NCI-H510A treated with DMSO at 0.1 percent for 48 hours (cell line): Measurements from ENCODE around the gene PCMTD2.
"Not testable (repeated sequence)": the region's sequence is repeated elsewhere in the genome, so short reads cannot be mapped to it uniquely, and the experiment has no call there.

Experiments used
- DNase-seq: peaks from one replicate; lab custom pipeline; 2025; lab: John Stamatoyannopoulos, UW

The PCMTD2 gene

DNA sequence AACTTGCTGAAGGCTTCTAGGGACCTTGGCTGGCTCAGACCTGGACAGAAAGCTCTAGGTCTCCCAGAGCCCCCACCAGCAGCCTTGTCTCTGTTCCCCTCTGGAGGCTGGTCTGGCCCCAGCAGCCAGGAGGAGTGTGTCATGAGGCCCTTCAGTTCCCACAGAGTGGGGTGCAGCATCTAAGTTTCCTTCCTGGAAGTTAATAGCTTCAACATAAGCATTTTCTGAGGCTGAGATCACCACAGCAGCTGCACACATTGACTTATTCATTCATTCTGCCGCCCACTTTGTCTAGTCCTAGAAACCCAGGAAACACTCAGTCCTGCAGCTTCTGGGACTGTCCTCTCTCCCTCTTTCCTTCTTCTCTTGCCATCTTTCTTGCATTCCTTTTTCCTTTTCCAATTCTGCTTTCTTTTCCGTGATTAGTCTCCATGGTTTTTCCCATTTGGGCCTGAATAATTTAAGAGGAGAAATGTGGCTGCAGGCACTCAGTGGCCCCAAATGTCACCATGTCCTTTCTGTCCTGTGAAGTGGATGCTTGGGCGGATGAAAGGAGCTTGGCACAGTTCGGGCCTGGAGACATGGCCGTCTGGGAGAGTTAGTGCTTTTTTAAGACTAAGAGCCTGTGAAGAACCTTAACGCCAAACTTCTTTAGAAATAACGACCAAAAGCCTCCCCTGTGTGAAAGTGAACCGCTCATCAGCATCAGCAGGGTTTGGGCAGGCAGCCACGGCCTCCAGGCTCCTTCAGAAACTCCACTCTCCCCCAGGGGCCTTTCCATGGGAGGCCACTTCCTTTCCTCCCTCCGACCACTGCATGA is 31.0 kb upstream of the PCMTD2 start:
- DNase-seq, result no peak

DNA sequence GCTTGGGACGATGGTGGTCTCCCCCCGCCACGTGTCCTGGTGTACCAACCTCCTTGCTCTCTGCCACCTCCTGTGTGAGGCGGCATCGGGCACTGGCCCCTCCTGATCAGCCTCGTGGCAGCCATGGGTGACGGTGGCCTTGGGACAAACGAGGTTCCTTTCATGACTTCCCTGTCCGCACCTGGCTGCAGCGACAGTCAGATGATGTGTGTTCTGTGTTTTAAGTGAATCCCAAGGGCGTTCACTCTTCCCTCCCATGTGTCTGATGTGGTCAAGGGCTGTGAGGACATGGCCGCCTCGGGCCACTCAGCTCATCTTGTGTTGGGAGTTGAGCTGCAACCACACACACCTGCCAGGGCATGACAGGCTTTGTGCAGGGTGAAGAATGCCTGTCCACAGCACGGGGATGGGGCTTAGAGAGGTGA is 30.4 kb upstream of the PCMTD2 start:
- no peak for DNase-seq

DNA sequence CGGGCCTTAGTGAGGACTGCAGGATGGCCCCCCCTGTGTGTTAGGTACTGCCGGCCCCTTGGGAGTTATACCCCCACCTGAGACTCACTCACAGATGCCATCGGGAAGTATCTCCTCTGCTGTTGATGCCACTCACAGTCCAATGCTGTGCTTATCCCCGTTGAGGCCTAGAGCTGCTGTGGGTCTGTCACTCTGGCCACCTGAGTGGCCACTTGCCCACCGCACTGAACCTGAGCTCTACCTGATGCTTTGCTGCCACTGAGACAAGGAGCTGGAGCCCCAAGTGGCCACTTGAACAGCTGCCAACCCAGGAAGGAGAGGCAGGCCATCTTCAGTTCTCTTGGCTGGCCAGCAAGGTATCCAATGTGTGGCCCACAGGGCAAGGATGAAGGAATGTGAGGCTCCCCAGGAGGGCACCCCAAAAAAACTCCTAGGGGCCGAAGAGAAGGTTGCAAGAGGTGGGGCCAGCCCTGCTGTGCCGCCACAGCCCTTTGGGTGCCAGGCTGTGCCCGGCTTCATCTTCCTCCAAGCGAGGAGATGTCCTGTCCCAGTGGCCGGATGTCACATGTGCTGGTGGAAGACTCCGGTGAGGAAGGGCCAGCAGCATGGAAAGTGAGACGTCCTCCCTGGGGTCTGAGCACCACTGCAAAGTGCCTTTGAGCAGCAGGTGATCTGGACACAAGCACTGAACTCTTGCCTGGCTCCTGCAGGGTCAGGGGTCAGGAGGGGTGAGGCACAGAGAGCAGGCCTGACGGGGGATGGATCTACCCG is 29.5 kb upstream of the PCMTD2 start:
- DNase-seq, result no peak

DNA sequence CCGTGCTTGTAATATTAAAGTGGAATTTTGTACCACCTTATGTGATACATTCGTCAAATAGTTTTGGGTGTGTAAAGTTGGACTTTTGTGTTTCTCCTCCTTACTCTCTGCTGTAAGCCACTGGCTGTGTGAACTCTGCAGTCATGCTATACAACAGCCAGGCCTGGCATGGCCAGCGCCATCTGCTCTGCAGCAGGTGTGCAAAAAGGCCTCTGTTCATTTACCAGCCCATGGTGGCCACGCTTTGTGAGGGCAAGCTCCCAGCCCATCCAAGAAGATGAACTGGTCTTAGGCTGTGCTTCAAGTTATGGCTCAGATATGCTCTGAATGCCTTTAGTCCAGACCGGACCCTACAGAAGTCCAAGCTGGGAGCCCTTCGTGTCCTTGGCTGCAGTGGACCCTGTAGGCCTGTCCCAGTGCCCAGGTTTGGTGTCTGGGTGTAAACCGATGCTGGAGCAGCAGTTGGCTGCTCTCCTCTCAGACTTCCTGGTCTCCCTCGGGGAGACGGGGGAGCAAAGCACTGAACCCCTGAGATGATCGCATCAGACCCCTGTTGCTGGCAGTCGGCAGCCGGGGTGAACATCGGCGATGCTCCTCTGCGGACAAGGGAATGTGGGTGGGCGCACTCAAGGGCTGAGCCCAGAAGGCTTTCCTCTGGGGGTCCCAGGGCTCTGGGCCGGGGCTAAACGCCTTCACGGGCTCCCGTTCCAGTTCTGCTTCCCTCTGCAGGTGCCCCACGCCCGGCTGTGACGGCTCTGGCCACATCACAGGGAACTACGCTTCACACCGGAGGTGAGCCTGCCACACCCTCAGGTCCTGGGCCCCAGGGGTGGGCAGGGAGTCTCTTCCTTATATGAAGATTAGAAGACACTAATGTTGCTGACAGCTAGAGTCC is 28.6 kb upstream of the PCMTD2 start:
- DNase-seq, result no peak

DNA sequence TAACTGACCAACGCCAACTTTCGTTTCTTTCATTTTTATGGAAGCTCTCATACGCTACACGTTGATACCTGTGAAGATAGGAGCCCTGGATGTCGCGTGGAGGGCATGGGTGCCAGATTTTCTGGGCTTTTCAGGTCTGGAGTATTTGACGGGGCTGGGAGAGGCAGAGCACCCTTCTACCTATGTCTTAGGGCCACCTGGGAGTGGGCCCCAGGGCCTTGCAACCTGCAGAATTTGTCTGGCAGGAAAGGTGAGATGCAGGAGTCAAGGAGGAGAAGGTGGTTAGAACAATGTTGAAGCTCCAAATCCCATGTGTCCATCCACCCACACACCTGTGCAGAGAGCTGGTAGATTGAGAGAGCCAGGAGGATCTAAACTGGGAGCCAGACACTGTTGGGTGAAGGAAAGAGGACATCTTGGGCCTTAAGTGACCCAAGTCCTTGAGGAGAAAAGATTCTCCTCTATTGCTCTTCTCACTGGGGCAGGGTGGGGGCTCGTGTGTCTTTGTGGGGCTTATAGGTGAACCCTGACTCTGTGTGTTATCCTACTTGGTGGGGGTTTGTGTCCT is 27.4 kb upstream of the PCMTD2 start:
- no peak for DNase-seq

DNA sequence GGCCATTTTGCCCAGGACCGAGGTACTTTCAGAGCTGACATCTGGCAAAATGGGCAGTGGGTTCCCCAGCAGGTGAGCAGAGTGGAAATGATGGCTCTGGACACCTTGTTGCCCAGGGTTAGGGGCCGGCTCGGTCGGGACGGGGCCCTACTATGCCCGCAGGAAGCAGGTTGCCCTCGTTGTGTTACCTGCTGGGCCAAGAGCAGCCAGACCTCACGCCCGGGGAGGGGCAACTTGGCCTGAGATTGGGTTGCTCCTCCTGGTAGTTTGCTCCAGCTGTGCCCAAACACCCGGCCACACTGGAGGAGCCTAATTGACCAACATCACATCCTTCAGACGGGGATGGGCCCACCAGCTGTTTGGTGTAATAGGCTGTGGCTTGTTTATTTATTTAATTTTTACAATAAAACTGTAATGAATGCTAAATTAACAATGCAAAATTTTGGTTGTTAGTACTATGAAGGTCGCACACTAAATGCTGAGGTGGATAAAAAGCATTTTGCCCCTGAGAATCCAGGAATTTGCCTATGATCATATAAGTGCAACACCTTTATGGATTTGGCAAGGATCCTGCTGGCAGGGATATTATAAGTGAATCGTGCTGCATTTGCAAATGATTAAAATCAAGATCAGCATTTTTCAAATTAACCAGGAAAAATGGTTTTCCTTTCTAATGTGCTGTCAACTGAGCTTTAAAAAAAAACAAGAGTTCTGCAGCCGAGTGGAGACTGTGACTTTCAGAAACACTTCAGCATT is 26.6 kb upstream of the PCMTD2 start:
- no peak for DNase-seq

DNA sequence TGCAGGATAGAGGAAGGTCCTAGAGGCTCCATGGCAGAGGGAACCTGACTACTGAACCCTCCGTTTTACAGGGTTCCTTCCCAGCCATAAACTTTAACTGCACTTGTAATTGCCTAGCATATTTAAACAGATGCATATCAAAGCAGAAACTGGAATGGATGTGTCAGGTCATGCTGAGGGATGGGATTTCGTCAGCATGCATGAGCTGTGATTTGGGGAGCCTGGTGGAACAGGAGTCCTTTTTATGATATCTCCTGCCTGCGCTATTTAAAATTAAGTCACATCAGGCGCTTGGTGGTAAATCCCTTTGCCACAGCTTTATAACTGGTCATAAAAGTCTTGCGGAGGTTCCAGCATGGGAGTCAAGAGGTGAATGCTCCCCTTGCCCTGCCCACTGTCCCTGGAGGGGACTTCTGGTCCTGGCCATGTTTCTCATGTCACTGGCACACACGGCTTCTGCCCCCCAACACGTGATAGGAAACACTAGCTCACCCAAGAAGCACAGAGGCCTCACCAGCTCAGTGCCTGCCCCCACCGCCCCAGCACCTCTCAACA is 26.0 kb upstream of the PCMTD2 start:
- no peak for DNase-seq

DNA sequence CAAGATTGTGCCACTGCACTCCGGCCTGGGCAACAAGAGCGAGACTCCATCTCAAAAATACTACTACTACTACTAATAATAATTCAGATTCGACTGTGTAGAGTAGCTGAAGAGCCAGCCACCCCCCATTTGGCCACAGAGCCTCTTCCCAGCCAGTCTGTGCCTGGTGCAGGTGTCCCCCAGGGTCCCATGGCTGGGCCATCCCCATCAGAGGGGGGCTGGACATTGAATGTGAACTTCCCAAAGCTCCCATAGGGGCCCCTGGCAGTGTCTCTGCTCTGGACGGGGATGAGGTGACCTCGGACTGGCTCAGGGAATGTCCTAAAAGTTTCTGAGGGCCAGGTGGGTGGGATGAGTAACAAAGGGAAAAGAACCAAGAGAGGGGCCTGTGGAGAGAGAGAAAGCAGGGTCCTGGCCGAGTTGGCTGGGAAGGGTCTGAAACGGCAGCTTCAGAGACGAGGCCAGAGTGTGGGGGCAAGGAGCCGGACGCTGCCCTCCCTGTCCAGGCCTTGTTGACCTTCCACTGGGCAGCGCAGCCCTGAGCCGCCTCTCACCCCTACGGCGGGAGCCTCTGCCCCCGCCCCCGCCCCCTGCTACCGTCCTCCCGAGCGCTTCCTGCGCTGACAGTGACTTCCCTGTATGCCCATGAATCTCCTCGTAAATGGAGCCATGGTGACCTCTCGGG is 24.9 kb upstream of the PCMTD2 start:
- DNase-seq, result no peak

DNA sequence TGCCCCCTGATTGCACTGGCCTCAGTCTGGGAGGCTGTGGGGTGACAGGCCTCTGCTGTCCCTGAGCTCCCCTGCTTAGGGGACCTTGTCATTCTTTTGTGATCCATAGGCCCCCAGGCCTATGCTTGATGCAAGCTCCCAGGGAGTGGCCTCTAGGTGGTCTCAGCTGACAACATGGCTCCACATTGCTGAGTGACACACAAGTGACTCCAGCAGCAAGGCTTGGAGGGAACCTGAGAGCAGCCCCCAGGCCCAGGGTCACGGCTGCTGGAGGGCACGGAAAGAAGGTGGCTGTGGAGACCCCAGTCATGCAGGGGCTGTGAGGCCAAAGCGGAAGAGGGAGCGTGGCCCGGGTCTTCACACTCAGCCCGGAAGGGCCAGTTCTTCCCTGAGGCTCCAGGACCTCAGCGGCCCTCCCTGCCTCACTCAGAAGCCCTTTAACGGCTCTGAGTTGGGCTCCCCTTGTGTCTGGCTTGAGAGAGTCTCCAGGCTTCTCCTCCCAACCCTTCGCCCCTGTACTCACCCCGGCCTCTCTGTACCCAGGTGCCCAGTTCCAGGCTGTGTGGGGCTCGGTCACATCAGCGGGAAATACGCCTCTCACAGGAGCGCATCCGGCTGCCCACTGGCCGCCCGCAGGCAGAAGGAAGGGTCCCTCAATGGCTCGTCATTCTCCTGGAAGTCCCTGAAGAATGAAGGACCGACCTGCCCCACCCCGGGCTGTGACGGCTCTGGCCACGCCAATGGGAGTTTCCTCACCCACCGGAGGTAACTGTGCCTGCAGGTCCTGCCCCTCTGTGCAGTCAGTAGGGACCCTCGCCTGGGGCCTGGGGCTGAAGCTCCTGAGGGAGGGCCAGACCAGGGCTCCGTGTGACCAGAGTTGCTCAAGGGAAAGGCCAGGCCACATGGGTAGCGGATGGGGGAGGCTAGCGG is 23.7 kb upstream of the PCMTD2 start:
- DNase-seq, result no peak

DNA sequence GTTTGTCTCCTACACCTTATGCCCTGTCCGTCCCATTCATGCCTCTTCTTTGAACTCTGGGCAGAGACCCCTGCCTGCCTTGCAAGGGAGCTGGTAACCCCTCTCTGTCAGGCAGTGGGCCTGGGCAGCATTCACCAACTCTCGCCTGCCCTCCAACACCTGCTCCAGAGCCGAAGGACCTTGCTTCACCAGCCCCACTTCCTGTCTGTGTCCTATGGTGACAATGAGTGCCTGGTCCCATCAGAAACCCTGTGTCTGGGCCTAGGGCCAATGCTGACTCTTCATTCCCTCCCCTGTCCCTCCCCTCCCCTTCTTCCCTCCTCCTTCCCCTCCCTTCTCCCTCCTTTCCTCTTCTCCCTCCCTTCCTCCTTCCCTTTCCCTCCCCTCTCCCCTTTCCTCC is 22.8 kb upstream of the PCMTD2 start:
- DNase-seq, result peak; percentile 42

DNA sequence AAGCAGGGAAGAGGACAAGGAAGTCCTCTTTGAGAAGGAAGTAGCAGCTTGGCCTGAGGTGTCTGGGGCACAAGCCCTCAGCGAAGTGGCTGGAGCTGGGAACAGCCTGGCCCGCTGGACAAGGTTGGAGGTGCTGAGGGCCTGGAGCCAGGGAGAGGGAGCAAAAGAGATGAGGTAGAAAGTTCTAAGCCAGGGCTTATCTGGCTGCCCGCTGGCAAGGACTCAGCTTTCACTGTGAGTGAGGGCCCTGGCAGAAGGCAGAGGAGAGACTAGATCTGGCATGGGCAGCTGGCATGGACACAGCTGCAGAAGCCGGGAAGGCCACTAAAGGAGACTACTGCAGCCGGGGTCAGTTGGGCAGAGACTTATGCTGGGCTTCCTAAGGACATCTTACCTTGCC is 21.8 kb upstream of the PCMTD2 start:
- no peak for DNase-seq

DNA sequence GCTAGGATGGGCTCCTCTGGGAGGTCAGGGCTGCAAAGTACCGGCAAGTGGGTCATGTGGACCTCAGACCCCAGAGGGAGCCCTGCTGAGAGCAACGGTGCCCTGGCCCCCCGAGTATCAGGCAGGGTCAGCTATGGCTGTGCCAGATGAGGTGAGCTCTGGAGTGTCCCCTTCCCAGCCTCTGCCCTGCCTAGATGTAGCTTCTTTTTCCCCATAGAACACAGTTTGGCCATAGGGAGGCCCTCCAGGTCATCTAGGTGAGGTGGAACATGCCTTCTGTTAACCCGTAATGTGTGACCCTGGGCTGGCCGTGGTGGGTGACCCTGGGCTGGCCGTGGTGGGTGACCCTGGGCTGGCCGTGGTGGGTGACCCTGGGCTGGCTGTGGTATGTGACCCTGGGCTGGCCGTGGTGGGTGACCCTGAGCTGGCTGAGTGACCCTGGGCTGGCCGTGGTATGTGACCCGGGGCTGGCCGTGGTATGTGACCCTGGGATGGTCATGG is 21.2 kb upstream of the PCMTD2 start:
- DNase-seq, result no peak

DNA sequence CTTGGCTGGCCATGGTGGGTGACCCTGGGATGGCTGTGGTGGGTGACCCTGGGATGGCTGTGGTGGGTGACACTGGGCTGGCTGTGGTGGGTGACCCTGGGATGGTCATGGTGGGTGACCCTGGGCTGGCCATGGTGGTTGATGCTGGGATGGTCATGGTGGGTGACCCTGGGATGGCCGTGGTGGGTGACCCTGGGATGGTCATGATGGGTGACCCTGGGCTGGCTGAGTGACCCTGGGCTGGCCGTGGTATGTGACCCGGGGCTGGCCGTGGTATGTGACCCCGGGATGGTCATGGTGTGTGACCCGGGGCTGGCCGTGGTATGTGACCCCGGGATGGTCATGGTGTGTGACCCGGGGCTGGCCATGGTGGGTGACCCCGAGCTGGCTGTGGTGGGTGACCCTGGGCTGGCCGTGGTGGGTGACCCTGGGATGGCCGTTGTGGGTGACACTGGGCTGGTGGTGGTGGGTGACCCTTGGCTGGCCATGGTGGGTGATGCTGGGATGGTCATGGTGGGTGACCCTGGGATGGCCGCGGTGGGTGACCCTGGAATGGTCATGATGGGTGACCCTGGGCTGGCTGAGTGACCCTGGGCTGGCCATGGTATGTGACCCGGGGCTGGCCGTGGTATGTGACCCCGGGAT is 20.5 kb upstream of the PCMTD2 start:
- not testable (repeated sequence) for DNase-seq

DNA sequence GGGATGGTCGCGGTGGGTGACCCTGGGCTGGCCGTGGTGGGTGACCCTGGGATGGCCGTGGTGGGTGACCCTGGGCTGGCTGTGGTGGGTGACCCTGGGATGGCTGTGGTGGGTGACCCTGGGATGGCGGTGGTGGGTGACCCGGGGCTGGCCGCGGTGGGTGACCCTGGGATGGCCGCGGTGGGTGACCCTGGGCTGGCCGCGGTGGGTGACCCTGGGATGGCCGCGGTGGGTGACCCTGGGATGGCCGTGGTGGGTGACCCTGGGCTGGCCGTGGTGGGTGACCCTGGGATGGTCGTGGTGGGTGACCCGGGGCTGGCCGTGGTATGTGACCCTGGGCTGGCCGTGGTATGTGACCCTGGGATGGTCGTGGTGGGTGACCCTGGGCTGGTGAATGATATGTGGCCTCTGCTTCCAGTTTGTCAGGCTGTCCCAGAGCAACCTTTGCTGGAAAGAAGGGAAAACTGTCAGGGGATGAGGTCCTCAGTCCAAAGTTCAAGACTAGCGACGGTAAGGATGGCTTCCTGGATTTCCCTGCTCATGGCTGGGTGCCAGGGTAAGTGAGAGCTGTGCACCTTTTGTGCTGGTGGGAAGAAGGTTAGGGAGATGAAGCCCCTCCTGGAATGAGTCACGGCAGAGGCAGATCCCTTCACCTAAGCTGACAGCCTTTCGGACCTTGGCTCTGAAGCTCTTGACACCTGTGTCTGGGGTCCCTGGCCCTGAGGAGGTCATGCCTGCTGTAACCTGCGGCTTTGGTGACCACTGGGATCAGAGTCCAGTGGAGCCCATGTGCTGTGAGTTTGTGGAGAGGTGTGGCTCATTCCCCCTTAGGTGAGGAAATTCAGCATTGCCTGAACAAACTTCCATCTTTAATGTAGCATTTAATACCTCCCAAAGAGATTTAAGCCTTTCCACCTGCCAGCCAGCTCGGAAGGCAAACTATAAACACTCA is 19.1 kb upstream of the PCMTD2 start:
- no peak for DNase-seq

DNA sequence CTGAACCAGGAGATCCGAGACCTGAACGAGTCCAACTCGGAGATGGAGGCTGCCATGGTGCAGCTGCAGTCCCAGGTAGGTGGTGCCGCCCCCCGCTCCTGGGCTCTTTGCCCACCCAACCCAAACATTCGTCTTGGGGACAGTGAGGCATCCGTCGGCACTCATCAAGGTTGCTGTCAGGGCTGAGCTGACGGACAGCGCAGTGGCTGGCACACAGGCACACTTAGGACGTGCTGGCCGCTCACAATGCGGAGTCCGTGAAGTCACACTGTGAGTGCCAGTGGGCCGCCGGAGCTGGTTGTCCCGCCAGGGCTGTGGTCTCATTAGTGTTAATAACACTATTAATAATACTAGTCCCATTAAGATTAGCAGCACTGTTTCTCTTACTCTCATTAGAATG is 18.2 kb upstream of the PCMTD2 start:
- DNase-seq, result no peak

DNA sequence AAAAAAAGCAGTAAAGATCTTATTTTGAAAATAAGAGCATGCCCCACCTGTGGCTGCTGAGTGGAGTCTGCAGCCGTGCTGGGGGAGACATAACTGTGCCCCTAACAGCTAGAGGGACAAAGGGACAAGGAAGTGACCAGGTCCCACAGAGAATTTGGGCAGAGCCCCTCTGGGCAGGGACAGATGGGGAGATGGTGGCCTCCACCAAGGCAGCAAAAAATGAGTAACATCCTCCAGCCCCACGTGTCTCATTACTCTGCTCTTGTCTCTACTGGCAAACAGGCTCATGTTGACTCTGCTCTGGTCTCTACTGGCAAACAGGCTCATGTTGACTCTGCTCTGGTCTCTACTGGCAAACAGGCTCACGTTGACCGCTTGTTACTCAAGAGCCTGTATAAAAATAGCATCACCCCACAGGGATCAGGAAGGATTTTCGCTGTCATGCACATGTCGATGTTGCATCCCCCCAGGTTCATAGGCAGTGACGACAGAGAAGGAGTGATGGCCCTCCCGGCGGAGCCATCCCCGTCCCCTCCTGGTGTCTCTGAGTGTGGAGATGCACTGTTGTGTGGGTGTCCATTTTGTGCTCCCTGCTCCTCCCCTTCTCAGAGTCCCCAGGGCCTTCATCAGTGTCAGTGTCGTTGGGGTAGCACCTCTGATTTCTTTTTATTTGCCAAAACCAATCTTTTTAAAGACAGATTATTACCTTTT is 17.3 kb upstream of the PCMTD2 start:
- no peak for DNase-seq
